Stimulated activated CD8-positive, alpha-beta memory T cell treated with anti-CD3 and anti-CD28 coated beads, Interleukin-12 subunit alpha, Interleukin-12 subunit beta, amount 100 ng/mL, for 1 hour (primary cell): ENCODE measurements around the gene TUT7.

Experiments
- DNase-seq: peaks from one replicate; pipeline ENCODE4 v3.0.0-alpha.2; 2020; ENCODE audit warnings: low read depth

Gene TUT7

GRCh38 chr9:86257391-86257790, 96.8 kb downstream of the TUT7 start:
- DNase-seq = no peak

- no peak for DNase-seq
These were observed 97.6 kb downstream of the TUT7 start for GRCh38 chr9:86256653-86257052.

GRCh38 chr9:86253577-86253976, 100.6 kb downstream of the TUT7 start:
- DNase-seq = no peak

GRCh38 chr9:86252870-86253269, 101.3 kb downstream of the TUT7 start:
- no peak for DNase-seq

- no peak for DNase-seq
These were observed 104.1 kb downstream of the TUT7 start for GRCh38 chr9:86250123-86250522.

- no peak for DNase-seq
These were observed 105.5 kb downstream of the TUT7 start for GRCh38 chr9:86248746-86249145.

- no peak for DNase-seq
These were observed 107.5 kb downstream of the TUT7 start for GRCh38 chr9:86246752-86247161.

- no peak for DNase-seq
These were observed 112.1 kb downstream of the TUT7 start for GRCh38 chr9:86242071-86242470.

- DNase-seq = no peak
These were observed 113.0 kb downstream of the TUT7 start for GRCh38 chr9:86241216-86241615.

- no peak for DNase-seq
These were observed 115.1 kb downstream of the TUT7 start for GRCh38 chr9:86238861-86239770.
